ENCODE data around the gene AP3S1.
"Not testable (repeated sequence)": the region's sequence is repeated elsewhere in the genome, so short reads cannot be mapped to it uniquely, and the experiment has no call there.

Gene AP3S1

DNA sequence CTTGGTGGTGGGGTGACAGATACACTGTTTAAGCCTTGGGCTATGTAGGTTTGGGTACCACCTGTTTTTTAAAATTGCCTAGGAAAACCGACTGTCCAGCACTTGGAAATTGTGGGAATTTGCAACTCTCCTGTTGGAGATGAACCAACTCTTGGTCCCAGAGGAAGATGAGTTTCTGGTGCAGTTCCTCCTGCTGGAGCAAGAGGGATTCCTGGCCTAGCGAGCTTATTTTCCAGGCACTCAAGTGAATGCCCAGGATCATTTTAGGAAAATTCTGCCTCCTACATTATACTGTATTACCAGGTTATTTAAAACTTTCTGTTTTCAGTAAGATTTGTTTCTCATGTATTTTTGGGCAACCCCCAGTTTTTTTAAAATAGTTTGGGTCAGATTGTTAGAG lies 33.7 kb downstream of the AP3S1 start:
- DNase-seq, result no peak

DNA sequence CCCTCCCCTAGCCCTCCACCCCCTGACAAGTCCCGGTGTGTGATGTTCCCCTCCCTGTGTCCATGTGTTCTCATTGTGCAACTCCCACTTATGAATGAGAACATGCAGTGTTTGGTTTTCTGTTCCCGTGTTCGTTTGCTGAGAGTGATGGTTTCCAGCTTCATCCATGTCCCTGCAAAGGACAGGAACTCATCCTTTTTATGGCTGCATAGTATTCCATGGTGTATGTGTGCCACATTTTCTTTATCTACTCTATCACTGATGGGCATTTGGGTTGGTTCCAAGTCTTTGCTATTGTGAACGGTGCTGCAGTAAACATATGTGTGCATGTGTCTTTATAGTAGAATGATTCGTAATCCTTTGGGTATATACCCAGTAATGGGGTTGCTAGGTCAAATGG lies 35.6 kb downstream of the AP3S1 start:
- DNase-seq, result not testable (repeated sequence)

DNA sequence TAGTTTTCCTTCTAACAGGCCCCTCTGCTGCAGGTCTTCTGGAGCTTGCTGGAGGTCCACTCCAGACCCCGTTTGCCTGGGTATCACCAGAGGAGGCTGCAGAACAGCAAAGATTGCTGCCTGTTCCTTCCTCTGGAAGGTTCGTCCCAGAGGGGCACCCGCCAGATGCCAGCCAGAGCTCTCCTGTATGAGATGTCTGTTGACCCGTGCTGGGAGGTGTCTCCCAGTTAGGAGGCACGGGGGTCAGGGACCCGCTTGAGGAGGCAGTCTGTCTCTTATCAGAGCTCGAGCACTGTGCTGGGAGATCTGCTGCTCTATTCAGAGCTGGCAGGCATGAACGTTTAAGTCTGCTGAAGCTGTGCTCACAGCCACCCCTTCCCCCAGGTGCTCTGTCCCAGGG lies 40.7 kb downstream of the AP3S1 start:
- DNase-seq, result not testable (repeated sequence)

GRCh38 chr5:115884704-115885103 lies 43.0 kb downstream of the AP3S1 start:
- no peak for DNase-seq

GRCh38 chr5:115885208-115885607 lies 43.5 kb downstream of the AP3S1 start:
- DNase-seq, result not testable (repeated sequence)

GRCh38 chr5:115888027-115888426 lies 46.3 kb downstream of the AP3S1 start:
- no peak for DNase-seq

DNA sequence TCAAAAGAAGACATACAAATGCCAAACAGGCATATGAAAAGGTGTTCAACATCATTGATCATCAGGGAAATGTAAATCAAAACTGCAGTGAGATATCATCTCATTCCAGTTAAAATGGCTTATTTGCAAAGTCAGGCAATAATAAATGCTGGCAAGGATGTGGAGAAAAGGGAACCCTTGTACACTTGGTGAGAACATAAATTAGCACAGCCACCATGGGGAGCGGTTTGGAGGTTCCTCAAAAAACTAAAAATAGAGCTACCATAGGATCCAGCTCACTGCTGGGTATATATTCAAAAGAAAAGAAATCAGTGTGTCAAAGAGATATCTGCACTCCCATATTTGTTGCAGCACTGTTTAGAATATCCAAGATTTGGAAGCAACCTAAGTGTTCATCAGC lies 50.3 kb downstream of the AP3S1 start:
- DNase-seq, result no peak

- DNase-seq, result no peak
Measured at GRCh38 chr5:115894342-115894741, 52.6 kb downstream of the AP3S1 start.

DNA sequence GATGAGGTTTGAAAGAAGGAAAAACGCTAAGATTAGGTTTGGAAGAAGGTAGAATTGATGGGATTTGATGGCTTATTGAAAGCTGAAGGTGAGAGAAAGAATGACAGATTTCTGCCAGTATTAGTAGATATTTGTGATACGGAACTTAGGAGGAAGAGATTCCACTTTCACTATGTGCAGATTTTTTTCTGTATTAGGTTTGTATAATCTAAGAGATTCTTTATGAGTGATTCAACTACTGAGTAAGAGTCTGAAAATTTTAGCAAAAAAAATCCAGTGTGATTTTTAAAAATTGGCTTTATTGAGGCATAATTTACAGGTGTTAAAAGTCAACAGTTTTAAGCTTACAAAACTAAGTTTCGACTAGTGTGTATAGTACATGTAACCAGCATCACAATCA lies 54.1 kb downstream of the AP3S1 start:
- no peak for DNase-seq

DNA sequence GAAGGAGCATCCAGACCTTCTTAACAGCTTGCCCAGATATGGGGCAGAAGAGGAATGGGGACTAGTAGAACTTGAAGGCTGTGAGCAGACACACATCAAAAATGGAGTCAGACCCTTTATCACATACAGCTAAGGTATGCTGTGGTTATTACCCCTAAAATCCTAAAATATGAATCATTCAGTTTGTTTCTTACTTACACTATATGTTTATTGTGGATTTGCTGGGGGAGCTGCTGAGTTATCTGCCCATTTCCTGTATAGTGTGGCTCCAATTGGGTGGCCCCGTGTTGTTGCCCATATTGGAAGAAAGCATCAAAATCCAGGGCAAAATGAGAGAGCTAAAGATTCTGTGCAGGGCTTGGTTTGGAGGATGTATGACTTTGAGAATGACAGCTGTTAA lies 56.9 kb downstream of the AP3S1 start:
- DNase-seq, result no peak

DNA sequence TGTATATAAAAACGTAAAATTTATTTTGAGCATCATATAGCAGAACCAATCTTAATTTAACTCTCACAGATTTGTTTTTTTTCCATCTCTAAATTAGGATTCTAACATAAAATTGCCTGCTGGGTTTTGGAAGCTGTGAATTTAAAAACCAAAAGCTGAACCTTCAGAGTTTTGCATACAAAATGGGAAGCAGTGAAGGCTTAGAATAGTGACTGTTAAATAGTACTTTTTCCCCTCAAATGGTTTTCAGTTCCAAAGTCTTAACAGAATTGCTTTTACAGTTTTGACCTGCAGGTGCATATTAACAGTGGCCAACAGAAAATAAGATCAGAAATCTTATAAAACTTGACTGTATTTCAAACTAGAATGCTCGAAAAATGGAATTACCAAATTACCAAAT lies 65.4 kb downstream of the AP3S1 start:
- no peak for DNase-seq

DNA sequence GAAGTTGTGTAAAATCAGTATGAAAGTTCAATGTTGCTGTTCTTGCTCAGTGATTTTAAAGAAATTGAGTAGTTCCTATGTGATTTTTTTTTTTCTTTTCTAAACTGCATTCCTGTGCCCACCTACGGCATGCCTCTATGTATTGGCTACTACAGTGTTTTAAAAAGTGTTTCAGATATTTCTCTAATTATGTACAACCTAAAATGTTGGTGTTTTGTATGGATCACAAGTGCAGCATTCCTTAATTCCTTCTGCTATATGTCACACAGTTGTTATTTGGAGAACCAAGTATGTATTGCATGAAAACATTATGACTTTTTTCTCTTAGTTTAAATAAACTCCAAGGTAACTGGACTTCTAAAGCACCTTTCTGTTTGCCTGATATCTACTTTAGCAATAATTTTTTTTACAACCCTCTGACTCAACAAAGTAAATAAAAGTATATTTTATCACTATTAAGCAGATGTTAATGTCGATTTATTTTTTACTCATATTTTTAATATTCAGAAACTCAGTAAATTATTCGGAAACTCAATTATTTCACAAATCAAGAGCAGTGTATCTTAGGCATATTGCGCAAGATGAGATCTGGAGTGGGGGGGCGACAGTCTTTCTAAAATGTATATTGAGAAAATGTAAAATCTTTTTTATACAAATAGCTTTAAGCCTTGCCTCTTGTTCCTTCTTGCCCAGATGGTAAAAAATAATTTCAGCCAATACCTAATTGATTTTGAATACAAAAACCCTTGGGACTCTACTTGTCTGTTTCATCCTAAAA lies 72.1 kb downstream of the AP3S1 start:
- not testable (repeated sequence) for DNase-seq

- no peak for DNase-seq
Measured at GRCh38 chr5:115920171-115920725, 78.5 kb downstream of the AP3S1 start.

DNA sequence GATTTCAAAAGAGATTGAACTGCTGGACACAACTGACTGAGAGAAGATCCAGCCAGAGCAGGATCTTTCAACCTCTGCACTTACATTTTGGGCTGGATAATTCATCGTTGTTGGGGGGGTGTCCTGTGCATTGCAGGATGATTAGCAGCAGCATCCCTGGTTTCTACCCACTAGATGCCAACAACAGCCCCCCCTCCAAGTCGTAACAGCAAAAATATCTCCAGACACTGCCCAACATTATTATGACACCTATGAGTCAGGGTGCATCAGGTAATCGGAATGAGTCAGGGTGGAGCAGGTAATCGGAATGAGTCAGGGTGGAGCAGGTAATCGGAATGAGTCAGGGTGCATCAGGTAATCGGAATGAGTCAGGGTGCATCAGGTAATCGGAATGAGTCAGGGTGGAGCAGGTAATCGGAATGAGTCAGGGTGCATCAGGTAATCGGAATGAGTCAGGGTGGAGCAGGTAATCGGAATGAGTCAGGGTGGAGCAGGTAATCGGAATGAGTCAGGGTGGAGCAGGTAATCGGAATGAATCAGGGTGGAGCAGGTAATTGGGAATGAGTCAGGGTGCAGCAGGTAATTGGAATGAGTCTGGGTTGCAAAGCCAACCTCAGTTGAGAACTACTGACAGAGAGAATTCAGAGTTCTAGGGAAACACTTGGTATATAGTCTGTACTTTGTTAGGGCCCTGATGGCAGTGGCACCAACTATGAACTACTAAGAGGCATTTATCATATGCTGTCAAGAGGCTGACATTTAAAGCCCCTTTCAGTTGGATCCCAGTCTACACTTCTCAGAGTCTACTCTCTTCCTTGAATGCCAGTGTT lies 87.1 kb downstream of the AP3S1 start:
- not testable (repeated sequence) for DNase-seq

GRCh38 chr5:115930171-115930570 lies 88.4 kb downstream of the AP3S1 start:
- DNase-seq, result not testable (repeated sequence)

DNA sequence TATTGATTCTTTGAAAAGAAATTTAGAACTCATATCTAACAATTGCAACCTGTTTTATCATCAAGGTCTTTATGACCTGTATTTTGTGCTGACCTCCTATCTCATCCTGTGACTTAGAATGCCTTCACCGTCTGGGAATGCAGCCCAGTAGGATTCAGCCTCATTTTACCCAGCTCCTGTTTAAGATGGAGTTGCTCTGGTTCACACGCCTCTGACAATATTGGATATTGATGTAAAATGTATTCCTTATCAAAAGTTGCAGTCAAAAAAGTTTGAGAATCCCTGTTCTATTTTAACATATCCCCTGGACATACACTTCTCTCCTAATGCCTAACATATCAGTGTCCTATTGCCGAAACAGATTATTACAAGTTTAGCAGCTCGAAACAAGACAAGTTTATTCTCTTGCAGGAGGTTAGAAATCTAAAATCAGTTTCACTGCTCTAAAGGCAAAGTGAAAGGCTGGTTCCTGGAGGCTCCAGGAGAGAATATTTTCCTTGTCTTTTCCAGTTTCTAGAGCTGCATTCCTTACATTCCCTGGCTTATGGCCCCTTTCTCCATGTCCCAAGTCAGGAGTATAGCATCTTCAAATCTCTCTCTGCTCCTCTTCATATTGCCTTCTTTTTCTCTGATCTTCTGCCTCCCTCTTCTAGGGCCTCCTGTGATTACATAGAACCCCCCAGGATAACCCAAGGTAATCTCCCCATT lies 89.0 kb downstream of the AP3S1 start:
- no peak for DNase-seq

DNA sequence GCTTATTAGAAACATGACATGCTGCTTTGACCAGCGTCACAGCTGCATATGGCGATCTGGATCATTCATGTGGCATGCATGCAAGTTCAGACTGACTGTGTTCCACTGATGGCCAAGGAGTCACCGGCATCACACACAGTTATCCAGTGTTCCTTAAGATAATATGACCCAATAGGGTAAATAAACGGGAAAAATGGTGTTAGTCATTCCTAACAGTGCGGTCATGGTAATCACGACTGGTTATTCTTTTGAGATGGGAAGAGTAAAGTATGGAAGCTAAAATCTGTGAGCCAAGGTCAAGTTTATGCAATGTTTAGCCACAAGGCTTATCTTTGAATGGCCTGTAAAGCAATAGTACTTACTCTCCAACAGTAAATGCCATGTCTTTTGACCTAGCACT lies 91.3 kb downstream of the AP3S1 start:
- no peak for DNase-seq

- no peak for DNase-seq
Measured at GRCh38 chr5:115934388-115934974, 92.7 kb downstream of the AP3S1 start.

GRCh38 chr5:115936031-115936430 lies 94.3 kb downstream of the AP3S1 start:
- no peak for DNase-seq

DNA sequence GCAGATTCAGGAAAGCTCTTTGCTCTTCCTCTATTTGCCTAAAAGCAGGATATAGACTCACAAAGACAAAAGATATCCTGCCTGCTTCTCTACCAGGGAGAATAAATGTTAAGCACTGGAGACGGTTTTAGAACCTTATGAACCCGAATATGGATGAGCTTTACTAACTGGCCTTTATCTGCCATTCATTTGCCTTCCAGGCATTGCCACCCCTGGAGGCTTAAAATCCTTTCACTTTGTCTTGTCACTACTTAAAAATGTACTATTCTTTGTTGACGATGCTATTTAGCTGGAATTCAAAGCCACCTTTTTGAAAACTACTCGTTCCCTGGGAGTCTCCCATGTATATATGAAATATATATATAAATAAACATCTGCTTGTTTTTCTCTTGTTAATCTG lies 97.3 kb downstream of the AP3S1 start:
- no peak for DNase-seq

DNA sequence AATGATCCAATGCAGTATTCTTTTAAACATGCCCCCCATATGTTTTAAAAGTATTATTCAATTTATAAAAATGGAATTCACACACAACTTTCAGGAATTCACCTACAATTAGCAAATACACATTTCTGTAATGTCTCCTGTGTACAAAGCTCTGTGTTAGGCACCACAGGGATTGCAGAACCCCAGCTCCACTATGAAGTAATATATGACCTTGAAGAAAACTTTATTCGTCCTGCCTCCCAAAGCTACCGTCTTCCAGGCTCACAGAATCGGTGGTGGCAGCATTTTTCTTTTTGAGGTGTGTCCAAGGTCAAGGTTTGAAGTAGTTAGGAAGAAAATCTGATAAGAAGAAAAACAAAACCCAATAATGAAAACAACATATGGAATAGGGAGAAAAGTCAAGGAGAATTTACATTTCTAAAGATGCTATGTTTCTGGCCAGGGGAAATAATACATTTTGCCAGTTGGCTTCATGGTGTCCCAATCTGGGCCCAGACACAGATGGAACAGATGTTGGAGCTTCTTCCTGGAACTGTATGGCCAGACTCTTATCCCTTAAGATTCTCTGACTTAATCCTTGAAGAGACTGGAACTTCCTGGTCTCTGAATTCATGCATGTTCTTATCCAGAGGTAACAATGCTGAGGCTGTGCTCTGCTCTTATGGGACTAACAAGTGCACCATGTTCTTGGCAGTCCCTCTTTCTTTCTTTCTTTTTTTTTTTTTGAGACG lies 98.5 kb downstream of the AP3S1 start:
- DNase-seq, result no peak

GRCh38 chr5:115941051-115941675 lies 99.4 kb downstream of the AP3S1 start:
- no peak for DNase-seq

All from NCI-H524 treated with DMSO at 0.1 percent for 48 hours (cell line).